Smooth muscle cell (in vitro differentiated cells): ENCODE measurements around the gene MAPT. TPM values are rescaled to one million over a fixed set of nuclear protein-coding genes. Genes with fewer than 3 reads are reported as not detected.

Experiments
- DNase-seq: peaks from one replicate; lab custom pipeline; 2025; ENCODE audit not compliant: unreplicated experiment; lab: John Stamatoyannopoulos, UW
- H2AFZ ChIP-seq: fragments of 200-600 bp; sonication (generic); 2 replicates; pipeline ENCODE4 v1.6.0; 2016; ENCODE audit warnings: antibody characterized with exemption, low read depth, mild to moderate bottlenecking
- H3F3A ChIP-seq: fragments of 200-600 bp; sonication (generic); 2 replicates; pipeline ENCODE4 v1.6.0; 2017; ENCODE audit warnings: antibody characterized with exemption, low read depth
- H3K27ac ChIP-seq: fragments of 200-600 bp; sonication (generic); 2 replicates; pipeline ENCODE4 v1.5.1; 2016; ENCODE audit warnings: low read depth, mild to moderate bottlenecking
- H3K27me3 ChIP-seq: fragments of 200-600 bp; sonication (generic); 2 replicates; pipeline ENCODE4 v1.6.1; 2016; ENCODE audit warnings: low read depth, mild to moderate bottlenecking
- H3K36me3 ChIP-seq: fragments of 200-600 bp; sonication (generic); 2 replicates; pipeline ENCODE4 v1.5.1; 2016; ENCODE audit warnings: low read depth
- H3K4me1 ChIP-seq: fragments of 200-600 bp; sonication (generic); 2 replicates; pipeline ENCODE4 v1.5.1; 2016; ENCODE audit warnings: low read depth
- H3K4me2 ChIP-seq: fragments of 200-600 bp; sonication (generic); 2 replicates; pipeline ENCODE4 v1.6.0; 2016; ENCODE audit warnings: mild to moderate bottlenecking
- H3K4me3 ChIP-seq: fragments of 200-600 bp; sonication (generic); 2 replicates; pipeline ENCODE4 v1.5.1; 2016; ENCODE audit warnings: mild to moderate bottlenecking
- H3K79me2 ChIP-seq: fragments of 200-600 bp; sonication (generic); 2 replicates; pipeline ENCODE4 v1.6.0; 2016; ENCODE audit warnings: low read depth, mild to moderate bottlenecking
- H3K9ac ChIP-seq: fragments of 200-600 bp; sonication (generic); 2 replicates; pipeline ENCODE4 v1.6.0; 2016; ENCODE audit warnings: low read depth
- H3K9me3 ChIP-seq: fragments of 200-600 bp; sonication (generic); replicated peaks from 2 replicates; pipeline ENCODE4 v1.5.1; 2016; ENCODE audit warnings: low read depth
- H4K20me1 ChIP-seq: fragments of 200-600 bp; sonication (generic); 2 replicates; pipeline ENCODE4 v1.6.0; 2016; ENCODE audit warnings: low read depth
- CTCF ChIP-seq: fragments of 200-600 bp; sonication (generic); IDR thresholded peaks from 2 replicates; pipeline ENCODE4 v1.5.1; 2017; ENCODE audit warnings: borderline replicate concordance, mild to moderate bottlenecking, antibody characterized with exemption; ENCODE audit not compliant: insufficient read depth, poor library complexity, severe bottlenecking
- WGBS: methylation state at CpG from one replicate; pipeline ENCODE4 v1.1.7; 2016; ENCODE audit warnings: low lambda C conversion rate; 5-methylcytosine and 5-hydroxymethylcytosine counted together
- polyA plus RNA-seq: library from polyadenylated mRNA; unstranded; fragments of >200 nt; fragmentation: Nextera tagmentation; extraction: Ambion mirVana; gene quantifications from 2 replicates; pipeline ENCODE4 v1.2.1, GENCODE V29; 2016
- total RNA-seq: library from RNA; depleted of rRNA; stranded (reverse); fragments of >200 nt; gene quantifications from 2 replicates; pipeline ENCODE4 v1.2.3, GENCODE V29; 2014

The MAPT gene
- total and polyA plus RNA-seq, 2 experiments from 2014 or later: 0.49 to 1.7 TPM

GRCh38 chr17:46031440-46031839, 137.1 kb downstream of the MAPT start:
- TF ChIP-seq CTCF: no peak
- no peaks in the 10 kb centered on the region for H3F3A ChIP-seq
- peaks cover 7% of the 10 kb centered on the region for H3K4me1 ChIP-seq
- no peak overlapping the region for H2AFZ ChIP-seq
- no peak for DNase-seq
- H3K4me2 ChIP-seq: no peak overlapping the region
- peaks cover 37% of the 10 kb centered on the region for H4K20me1 ChIP-seq
- no peaks in the 10 kb centered on the region for H3K27me3 ChIP-seq
- H3K4me3 ChIP-seq: no peak overlapping the region
- WGBS: 97% methylated on average over 16 of the region's 16 CpGs
- H3K9me3 ChIP-seq: no peaks in the 10 kb centered on the region
- H3K36me3 ChIP-seq: no peaks in the 10 kb centered on the region
- no peak overlapping the region for H3K27ac ChIP-seq
- no peaks in the 10 kb centered on the region for H3K79me2 ChIP-seq
- no peak overlapping the region for H3K9ac ChIP-seq

GRCh38 chr17:46031920-46032319, 137.6 kb downstream of the MAPT start:
- no peak overlapping the region for H3K9ac ChIP-seq
- no peak for TF ChIP-seq CTCF
- H3K36me3 ChIP-seq: peaks cover 2% of the 10 kb centered on the region
- no peak overlapping the region for H3K4me2 ChIP-seq
- no peak overlapping the region for H3K4me3 ChIP-seq
- no peaks in the 10 kb centered on the region for H3K79me2 ChIP-seq
- H3F3A ChIP-seq: no peaks in the 10 kb centered on the region
- H2AFZ ChIP-seq: no peak overlapping the region
- H3K9me3 ChIP-seq: no peaks in the 10 kb centered on the region
- H3K27me3 ChIP-seq: no peaks in the 10 kb centered on the region
- H3K27ac ChIP-seq: no peak overlapping the region
- H4K20me1 ChIP-seq: peaks cover 38% of the 10 kb centered on the region
- peaks cover 7% of the 10 kb centered on the region for H3K4me1 ChIP-seq
- DNase-seq: no peak
- WGBS: 100% methylated on average over 8 of the region's 8 CpGs

- H3K9ac ChIP-seq: no peak overlapping the region
- no peak overlapping the region for H3K27ac ChIP-seq
- no peak overlapping the region for H3K4me3 ChIP-seq
- H3K9me3 ChIP-seq: no peaks in the 10 kb centered on the region
- no peaks in the 10 kb centered on the region for H3F3A ChIP-seq
- no peak overlapping the region for H2AFZ ChIP-seq
- H4K20me1 ChIP-seq: peaks cover 47% of the 10 kb centered on the region
- H3K4me2 ChIP-seq: no peak overlapping the region
- TF ChIP-seq CTCF: no peak
- WGBS: 85% methylated on average over 11 of the region's 11 CpGs
- no peaks in the 10 kb centered on the region for H3K79me2 ChIP-seq
- H3K4me1 ChIP-seq: peaks cover 7% of the 10 kb centered on the region
- no peak for DNase-seq
- H3K36me3 ChIP-seq: peaks cover 11% of the 10 kb centered on the region
- no peaks in the 10 kb centered on the region for H3K27me3 ChIP-seq
These were observed 138.6 kb downstream of the MAPT start for GRCh38 chr17:46032909-46033308.

- no peaks in the 10 kb centered on the region for H3K79me2 ChIP-seq
- H3K36me3 ChIP-seq: peaks cover 15% of the 10 kb centered on the region
- no peaks in the 10 kb centered on the region for H3F3A ChIP-seq
- no peak for DNase-seq
- peaks cover 7% of the 10 kb centered on the region for H3K4me1 ChIP-seq
- 96% methylated on average over 3 of the region's 3 CpGs for WGBS
- no peak overlapping the region for H3K4me3 ChIP-seq
- H3K4me2 ChIP-seq: no peak overlapping the region
- no peaks in the 10 kb centered on the region for H3K9me3 ChIP-seq
- TF ChIP-seq CTCF: no peak
- no peak overlapping the region for H3K27ac ChIP-seq
- H2AFZ ChIP-seq: no peak overlapping the region
- H3K27me3 ChIP-seq: no peaks in the 10 kb centered on the region
- no peak overlapping the region for H3K9ac ChIP-seq
- peaks cover 43% of the 10 kb centered on the region for H4K20me1 ChIP-seq
These were observed 139.0 kb downstream of the MAPT start for GRCh38 chr17:46033392-46033791.
